Memory B cell (primary cell): ENCODE data around the gene PRKCE.

Experiments used
- ATAC-seq: fragments of 150-1000 bp; cut with Tn5 transposase; 2 replicates; pipeline ENCODE4 v1.10.0; 2021; ENCODE audit warnings: low read depth, mild to moderate bottlenecking, moderate library complexity
- DNase-seq, 2 donors: peaks; one replicate each; pipeline ENCODE4 v3.0.0; 2022; ENCODE audit warnings: low spot score in 2 of 2
- H3K27ac Mint-ChIP-seq: one replicate; pipeline ENCODE4 v1.8.0; 2022; ENCODE audit warnings: mild to moderate bottlenecking, moderate library complexity, mixed read lengths
- H3K27me3 Mint-ChIP-seq: one replicate; pipeline ENCODE4 v1.8.0; 2022; ENCODE audit warnings: mixed read lengths
- H3K36me3 Mint-ChIP-seq: one replicate; pipeline ENCODE4 v1.8.0; 2022; ENCODE audit warnings: mild to moderate bottlenecking, mixed read lengths
- H3K4me1 Mint-ChIP-seq: one replicate; pipeline ENCODE4 v1.8.0; 2022; ENCODE audit warnings: mixed read lengths
- H3K4me3 Mint-ChIP-seq: one replicate; pipeline ENCODE4 v1.8.0; 2022; ENCODE audit warnings: mild to moderate bottlenecking, moderate library complexity, mixed read lengths
- H3K9me3 Mint-ChIP-seq: one replicate; pipeline ENCODE4 v1.8.0; 2022; ENCODE audit warnings: mixed read lengths

Gene PRKCE

DNA sequence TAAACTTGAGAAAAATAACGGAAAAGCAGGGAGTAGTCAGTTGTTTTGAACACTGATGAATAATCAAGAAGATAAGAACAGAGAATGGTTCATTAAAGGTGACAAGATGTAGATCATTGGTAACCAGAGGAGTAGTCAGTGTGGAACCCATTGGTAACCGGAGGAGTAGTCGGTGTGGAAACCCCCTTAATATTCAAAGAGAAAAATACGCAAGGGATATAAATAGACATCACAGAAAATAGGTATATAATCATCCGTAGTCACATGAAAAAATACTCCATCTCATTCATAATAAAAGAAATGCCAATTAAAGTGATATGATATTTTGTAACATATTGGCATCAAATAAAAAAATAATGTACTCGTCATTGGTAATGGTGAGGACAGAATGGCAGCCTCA lies 575.1 kb downstream of the PRKCE start:
- H3K4me1 Mint-ChIP-seq, result peaks cover 12% of the 10 kb centered on the region
- H3K9me3 Mint-ChIP-seq, result peaks cover 3% of the 10 kb centered on the region
- ATAC-seq, result peak; percentile 54
- no peak for DNase-seq
- no peak overlapping the region for H3K4me3 Mint-ChIP-seq
- peaks cover 19% of the 10 kb centered on the region for H3K27me3 Mint-ChIP-seq
- no peak overlapping the region for H3K27ac Mint-ChIP-seq
- H3K36me3 Mint-ChIP-seq, result no peaks in the 10 kb centered on the region

DNA sequence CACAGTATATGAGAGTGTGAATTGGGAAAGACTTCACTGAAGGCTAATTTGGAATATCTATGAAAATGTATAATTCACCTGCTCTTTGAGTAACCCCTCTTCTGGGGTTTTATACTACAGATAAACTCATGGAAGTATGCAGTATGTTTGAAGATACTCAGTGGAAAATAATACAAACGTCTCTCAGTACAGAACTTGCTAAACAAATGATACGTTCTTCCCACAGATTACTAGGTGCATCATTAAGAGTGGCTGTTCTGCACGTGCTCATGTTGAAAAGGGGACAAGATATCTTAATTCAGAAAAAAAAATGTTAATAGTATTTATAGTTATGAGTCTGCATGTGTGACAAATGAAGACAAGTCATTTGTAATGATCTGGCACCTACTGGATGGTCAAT lies 575.5 kb downstream of the PRKCE start:
- no peak for ATAC-seq
- DNase-seq, result no peak
- H3K4me1 Mint-ChIP-seq, result peaks cover 12% of the 10 kb centered on the region
- H3K27me3 Mint-ChIP-seq, result peaks cover 17% of the 10 kb centered on the region
- no peaks in the 10 kb centered on the region for H3K36me3 Mint-ChIP-seq
- H3K4me3 Mint-ChIP-seq, result no peak overlapping the region
- peaks cover 3% of the 10 kb centered on the region for H3K9me3 Mint-ChIP-seq
- H3K27ac Mint-ChIP-seq, result no peak overlapping the region

DNA sequence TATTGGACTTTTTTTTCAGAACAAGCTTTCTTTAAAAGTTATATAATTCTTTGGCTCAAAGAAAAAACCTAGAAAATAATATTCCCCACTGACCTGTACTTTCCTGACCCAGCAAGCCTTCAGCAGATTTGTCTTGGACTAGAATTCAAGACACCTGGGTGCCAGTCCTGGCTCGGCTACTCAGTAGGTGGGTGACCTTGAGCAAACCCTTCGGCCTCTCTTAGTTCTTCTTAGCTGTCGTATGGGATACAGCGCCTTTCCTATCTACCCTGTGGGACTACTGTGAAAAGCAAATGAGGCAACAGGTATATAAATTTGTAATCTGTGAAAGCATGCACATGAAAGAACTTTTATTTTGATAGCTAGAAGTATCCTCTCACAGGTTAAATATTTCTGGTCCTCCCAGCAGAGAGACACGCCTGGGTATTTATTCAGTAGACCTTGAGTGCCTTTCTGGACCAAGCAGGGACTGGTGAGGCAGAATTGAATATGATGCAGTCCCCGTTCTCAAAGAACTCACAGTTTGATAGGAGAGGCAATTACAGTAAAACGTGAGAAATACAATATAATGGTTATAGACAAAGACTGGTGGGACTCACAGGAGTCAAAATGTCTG lies 576.3 kb downstream of the PRKCE start:
- Mint-ChIP-seq H3K27ac (no peak overlapping the region), H3K36me3 (no peaks in the 10 kb centered on the region), H3K4me3 (no peak overlapping the region), H3K4me1 (peaks cover 12% of the 10 kb centered on the region), H3K27me3 (peaks cover 17% of the 10 kb centered on the region), H3K9me3 (peaks cover 3% of the 10 kb centered on the region)
- DNase-seq, result no peak
- ATAC-seq, result no peak

DNA sequence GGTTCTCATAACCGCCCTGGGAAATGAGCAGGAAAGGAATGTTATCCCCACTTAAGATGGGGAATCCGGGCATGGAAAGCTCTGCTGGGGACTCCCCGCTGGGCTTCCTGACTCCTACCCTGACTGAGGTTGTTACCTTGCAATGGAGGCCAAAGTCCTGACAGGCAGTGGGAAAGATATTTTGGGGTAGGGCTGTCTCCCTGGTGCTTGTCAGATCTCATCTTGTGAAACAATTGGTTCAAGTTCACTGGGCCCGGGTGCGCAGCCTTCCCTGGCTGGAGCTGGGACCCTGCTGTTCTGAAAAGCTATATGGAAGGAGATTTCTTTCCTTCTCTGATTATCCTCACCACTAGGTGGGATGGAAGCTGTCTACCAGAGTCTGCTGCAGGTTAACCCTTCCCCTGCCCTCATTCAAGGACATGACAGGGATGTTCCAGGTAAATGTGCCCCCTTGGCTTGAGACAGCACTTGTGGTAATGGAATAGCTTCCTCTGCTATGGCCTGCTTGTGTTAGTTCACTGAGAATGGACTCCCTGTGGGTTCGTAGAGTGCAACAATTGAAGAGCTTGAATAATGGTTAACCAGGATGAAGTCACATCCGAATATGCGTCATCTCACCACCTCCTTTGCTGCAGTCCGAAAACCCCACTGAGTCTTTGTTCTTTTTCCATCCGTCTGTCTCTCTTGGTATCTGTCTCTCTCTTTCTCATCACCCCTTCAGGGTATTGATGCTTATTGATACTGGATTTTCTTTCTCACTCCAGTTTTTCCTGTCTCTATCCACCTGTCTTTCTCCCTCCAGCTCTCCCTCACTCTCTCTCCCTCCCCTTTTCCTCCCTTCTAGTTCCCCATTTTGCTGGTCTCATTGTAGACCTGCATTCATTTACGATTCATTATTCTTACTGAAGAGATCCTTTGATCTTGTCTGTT lies 577.9 kb downstream of the PRKCE start:
- no peaks in the 10 kb centered on the region for H3K9me3 Mint-ChIP-seq
- ATAC-seq (peak; percentile 60), DNase-seq (no peak)
- H3K4me1 Mint-ChIP-seq, result peaks cover 4% of the 10 kb centered on the region
- peak overlapping the region; percentile 47 for H3K4me3 Mint-ChIP-seq
- no peak overlapping the region for H3K27ac Mint-ChIP-seq
- peaks cover 12% of the 10 kb centered on the region for H3K27me3 Mint-ChIP-seq
- no peaks in the 10 kb centered on the region for H3K36me3 Mint-ChIP-seq

DNA sequence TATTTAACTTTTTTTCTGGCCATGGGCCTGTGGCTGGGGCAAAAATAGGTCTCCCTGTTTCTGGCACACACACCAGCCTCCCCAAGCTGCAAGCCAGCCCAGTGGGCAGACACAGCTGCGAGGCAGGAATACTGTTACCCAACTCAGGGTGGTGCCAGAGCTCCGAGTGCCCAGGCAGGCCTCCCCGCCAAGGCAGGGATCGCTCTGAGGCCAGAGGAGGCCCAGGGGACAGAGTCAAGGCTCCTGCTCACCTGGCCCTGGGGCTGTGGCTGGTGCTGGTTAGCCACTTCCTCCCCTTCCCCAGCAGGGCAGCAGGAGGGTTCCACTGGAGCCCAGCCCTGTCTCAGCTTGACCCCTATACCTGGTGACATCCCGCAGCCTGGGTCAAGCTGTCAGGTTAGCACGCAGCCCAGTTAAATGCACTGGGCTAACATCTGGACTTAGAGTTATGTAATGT lies 578.7 kb downstream of the PRKCE start:
- DNase-seq (no peak), ATAC-seq (peak; percentile 35)
- Mint-ChIP-seq H3K4me1 (peaks cover 4% of the 10 kb centered on the region), H3K36me3 (no peaks in the 10 kb centered on the region), H3K27me3 (peaks cover 10% of the 10 kb centered on the region), H3K4me3 (no peak overlapping the region), H3K27ac (no peak overlapping the region), H3K9me3 (no peaks in the 10 kb centered on the region)

DNA sequence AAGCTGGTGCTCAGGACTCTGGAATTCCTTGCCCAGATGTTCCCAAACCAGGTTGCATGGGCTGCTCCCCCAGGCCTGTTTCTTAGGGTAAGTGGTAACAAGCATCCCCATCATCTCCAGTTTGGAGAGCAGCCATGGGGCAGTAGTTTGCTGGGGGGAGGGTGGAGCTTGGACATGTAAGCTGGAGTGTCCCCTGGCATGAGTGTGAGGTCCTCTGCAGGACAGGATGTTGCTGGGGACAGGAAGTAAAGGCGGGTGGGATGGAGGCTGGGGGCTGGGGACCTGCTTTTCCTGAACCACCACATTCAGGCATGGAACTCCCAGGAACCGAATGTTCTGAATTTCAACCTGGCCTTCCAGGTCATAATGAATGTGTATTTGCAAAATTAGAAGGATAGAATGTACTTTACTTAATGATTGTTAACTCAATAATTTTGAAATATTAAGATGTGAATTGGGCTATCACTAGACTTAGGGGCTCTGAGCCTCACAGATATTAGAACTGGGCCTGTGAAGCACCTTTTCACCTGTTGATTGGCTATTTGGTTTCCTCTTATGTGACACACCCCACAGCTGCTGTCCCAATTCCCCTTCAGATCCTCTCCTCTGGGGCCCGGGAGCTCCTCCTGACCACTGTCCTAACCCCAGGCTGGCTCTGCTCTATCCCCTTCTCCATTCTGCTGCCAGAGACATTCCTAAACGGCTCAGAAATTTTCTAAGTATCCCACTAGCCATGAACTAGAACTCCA lies 579.4 kb downstream of the PRKCE start:
- Mint-ChIP-seq H3K4me1 (peaks cover 4% of the 10 kb centered on the region), H3K9me3 (no peaks in the 10 kb centered on the region), H3K27ac (no peak overlapping the region), H3K36me3 (no peaks in the 10 kb centered on the region), H3K4me3 (no peak overlapping the region), H3K27me3 (peaks cover 5% of the 10 kb centered on the region)
- no peak for ATAC-seq
- DNase-seq, result no peak

DNA sequence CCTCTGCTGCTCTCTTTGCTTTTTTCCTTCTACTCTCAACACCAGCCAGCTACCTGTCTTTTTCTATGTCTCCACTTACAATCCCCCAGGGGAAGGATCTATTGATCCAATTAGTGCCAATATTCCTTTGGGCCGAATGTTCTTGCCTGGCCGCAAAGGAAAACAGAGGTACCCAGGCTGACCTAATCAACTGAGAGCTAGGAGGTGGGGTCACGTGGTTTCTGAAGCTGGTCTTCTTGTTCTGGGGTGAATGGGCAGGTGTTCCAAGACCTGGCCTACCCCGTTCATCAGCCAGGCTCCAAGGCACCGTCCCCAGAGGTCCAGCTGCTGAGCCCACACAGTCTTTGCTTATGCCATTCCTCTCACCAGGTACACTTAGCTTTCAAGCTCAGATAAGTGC lies 580.2 kb downstream of the PRKCE start:
- no peak for DNase-seq
- no peak for ATAC-seq
- H3K27me3 Mint-ChIP-seq, result peaks cover 4% of the 10 kb centered on the region
- H3K27ac Mint-ChIP-seq, result no peak overlapping the region
- H3K36me3 Mint-ChIP-seq, result no peaks in the 10 kb centered on the region
- H3K4me3 Mint-ChIP-seq, result no peak overlapping the region
- peaks cover 4% of the 10 kb centered on the region for H3K4me1 Mint-ChIP-seq
- H3K9me3 Mint-ChIP-seq, result no peaks in the 10 kb centered on the region

DNA sequence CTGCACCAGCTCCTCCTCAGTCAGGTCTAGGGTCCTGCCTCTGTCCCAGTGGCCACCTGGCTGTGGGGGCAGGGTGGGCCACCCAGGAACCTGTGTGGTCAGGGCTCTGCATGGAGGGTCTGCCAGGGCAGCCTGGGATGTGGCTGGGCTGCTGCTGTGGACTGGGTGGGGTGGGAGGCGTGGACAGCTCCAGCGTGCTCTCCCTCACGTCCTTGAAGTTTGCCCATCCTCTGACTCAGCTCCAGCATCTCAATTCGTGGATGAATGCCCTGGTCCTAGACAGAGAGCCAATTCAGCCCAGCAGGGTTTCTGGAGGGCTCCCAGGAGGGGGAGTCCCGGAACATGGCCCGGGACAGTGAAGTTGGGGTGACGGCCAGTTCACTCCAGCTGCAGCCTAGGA lies 581.4 kb downstream of the PRKCE start:
- Mint-ChIP-seq H3K4me3 (no peak overlapping the region), H3K4me1 (peaks cover 4% of the 10 kb centered on the region), H3K9me3 (no peaks in the 10 kb centered on the region), H3K27me3 (peaks cover 4% of the 10 kb centered on the region), H3K36me3 (no peaks in the 10 kb centered on the region), H3K27ac (no peak overlapping the region)
- DNase-seq, result no peak
- no peak for ATAC-seq

DNA sequence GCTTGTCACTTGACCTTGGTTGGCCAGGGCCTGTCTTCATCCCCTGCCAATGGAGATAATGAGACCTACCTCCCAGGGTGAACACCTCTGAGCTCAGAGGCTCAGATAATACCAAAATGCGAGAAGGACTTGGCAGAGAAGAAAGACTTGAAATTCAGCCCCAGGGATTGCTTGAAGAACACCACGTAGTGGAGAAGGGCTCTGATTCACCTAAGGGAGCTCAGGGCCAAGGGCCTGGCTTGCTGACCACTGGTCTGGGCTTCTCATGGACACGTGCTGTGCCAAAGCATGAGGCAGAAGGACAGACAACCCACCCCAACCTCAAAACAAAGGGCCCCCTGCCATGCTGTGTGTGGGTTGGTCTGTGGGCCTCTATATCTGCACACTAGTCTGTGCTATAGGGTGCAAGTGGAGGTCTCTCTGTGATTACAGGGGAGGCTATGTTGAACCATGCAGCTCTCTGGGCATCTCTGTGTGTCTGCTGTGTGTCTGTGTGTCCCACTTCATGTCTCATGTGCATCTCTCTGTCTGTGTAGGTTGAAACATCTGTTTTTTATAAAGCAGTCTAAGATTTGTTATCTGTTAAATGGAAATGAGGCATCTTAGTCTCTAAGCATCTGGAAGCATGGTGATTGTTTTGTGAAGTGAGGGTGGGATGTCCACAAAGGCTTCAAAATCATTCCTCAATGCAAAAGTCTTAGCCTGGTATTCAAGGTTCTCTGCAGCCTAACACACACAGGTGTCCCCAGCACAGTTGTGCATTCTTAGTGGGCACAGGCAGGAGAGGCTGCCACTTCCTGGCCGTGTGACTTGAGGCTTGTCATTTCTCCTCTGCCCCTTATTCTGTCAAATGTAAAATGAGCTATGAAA lies 584.8 kb downstream of the PRKCE start:
- peaks cover 2% of the 10 kb centered on the region for H3K27me3 Mint-ChIP-seq
- H3K27ac Mint-ChIP-seq, result no peak overlapping the region
- no peak for DNase-seq
- H3K9me3 Mint-ChIP-seq, result no peaks in the 10 kb centered on the region
- H3K4me3 Mint-ChIP-seq, result no peak overlapping the region
- H3K36me3 Mint-ChIP-seq, result no peaks in the 10 kb centered on the region
- no peak for ATAC-seq
- H3K4me1 Mint-ChIP-seq, result peaks cover 4% of the 10 kb centered on the region

DNA sequence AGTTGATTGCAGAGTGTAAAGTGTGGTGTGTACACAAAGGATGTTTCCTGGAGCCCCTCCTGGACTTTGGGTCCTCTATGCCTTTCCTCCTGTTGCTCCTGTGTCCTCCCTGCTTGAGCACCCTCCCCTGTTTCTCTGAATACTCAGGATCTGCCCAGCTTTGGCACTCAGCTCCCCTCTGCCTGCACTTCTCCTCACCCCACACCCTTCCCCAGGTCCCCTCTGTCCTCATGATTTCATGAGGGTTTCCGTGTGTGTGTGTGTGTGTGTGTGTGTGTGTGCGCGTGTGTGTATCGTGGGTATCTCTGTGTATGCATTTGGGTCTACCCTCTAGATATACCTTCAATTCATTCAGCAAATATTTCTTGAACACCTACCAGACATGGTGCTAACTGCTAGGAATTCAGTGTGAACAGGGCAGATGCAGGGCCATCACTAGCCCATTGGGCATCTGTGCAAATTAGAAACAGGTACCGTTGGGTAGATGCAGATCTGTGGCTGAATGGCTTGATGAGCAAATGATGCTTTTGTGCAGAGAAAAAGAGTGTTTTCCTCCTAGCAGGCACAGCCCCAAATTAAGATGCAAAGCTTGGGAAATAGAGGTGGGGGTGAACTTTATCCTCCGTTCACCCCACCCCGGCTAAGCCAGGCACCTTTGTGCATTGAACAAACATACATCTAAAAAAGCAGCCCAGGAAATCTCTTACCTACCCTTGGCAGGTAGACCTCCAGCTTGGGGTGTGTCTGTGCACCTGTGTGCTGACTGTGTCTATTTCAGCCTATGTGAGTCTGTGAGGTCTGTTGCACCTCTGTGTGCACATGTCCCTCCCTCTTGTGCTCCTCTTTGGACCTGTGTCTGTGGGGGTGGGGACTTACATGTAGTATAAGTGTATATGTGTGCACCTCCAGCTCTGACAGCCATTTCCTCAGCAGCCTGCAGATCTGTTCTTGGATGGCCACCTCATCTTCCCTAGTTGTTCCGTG lies 585.7 kb downstream of the PRKCE start:
- DNase-seq, result no peak
- ATAC-seq, result no peak
- Mint-ChIP-seq H3K27me3 (peaks cover 2% of the 10 kb centered on the region), H3K36me3 (no peaks in the 10 kb centered on the region), H3K4me3 (no peak overlapping the region), H3K9me3 (no peaks in the 10 kb centered on the region), H3K27ac (no peak overlapping the region), H3K4me1 (peaks cover 4% of the 10 kb centered on the region)
